ENCODE results near the gene FREY1.

The FREY1 gene

GRCh38 chr11:45894555-45895247 lies 12.4 kb downstream of the FREY1 start:
- DNase-seq (ENCODE audit: low spot score): no peak

GRCh38 chr11:45892856-45893255 lies 14.2 kb downstream of the FREY1 start:
- DNase-seq (ENCODE audit: low spot score): no peak

GRCh38 chr11:45890886-45891550 lies 16.1 kb downstream of the FREY1 start:
- DNase-seq (ENCODE audit: low spot score): no peak

DNA sequence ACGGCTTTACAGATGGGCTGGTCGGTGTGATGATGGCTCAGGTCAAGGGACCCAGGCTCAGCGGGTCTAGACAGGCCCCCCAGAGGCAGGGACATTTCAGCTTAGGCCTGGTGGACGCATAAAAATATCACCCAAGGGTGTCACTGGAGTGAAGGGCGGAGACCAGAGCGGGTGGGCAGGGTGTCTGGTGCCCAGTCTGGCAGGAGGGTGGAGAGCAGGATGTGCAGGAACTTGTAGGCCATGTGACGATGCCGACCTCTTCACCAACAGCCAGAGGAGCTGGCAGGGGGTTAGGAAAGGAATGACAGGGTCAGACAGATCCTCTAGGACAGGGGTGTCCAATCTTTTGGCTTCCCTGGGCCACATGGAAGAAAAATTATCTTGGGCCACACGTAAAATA lies 17.1 kb downstream of the FREY1 start:
- no peak for DNase-seq (ENCODE audit: low spot score)

DNA sequence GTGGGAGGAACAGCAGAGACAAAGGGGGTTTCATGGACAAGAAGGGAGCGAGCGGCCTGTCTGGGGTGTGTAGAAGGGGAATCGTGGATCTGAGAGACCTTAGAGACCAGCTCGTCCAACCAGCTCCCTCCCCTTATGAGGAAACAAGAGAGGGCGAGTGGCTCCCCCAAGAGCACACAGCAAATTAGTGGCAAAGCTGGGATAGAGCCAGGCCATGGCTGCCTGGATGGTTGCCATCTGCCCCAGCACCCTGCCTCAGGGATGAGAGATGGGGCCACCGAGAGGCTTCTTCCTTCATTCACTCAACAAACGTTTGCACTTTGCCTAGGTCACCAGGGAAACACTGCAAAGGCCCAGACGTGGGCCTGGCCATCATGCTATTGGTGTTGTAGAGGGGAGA lies 17.5 kb downstream of the FREY1 start:
- DNase-seq (ENCODE audit: low spot score): no peak

- DNase-seq (ENCODE audit: low spot score): no peak
Observed at GRCh38 chr11:45887587-45887986, 19.5 kb downstream of the FREY1 start.

GRCh38 chr11:45886816-45887520 lies 20.1 kb downstream of the FREY1 start:
- DNase-seq (ENCODE audit: low spot score): no peak

GRCh38 chr11:45885921-45886721 lies 20.9 kb downstream of the FREY1 start:
- DNase-seq (ENCODE audit: low spot score): no peak

DNA sequence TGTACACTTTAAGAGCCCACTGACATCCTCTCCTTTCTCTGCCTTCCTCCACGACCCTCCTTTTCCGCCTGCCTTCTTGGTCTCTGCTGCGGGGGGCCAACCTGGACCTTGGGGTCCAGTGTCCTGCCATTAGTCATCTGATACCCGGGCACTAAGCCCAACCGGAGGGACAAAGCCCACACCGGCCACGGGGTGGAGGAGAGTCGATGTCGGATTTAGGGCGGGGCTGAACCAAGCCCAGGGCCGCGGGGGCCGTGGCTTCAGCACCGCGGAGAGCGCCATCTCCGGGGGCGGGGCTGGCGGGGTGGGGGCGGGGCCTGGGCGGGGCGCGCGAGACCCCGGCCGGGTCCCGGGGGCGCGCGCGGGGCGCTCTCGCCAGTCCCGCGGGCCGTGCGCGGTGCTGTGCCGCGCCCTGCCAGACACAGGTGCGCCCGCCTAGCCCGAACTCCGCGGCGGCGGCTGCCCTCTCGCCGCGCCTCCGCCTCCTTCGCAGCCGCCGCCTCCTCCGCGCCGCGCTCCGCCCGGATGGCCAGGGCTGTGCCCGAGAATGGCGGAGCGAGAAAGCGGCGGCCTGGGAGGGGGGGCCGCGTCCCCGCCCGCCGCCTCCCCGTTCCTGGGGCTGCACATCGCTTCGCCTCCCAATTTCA lies 21.7 kb downstream of the FREY1 start, which contains the start of gene MAPK8IP1:
TSS of gene MAPK8IP1 (plus strand) at position 378 of the 647 bp plus-strand sequence. CDS start at position 548, 170 bp downstream.
- DNase-seq (ENCODE audit: low spot score): peak; percentile 92

DNA sequence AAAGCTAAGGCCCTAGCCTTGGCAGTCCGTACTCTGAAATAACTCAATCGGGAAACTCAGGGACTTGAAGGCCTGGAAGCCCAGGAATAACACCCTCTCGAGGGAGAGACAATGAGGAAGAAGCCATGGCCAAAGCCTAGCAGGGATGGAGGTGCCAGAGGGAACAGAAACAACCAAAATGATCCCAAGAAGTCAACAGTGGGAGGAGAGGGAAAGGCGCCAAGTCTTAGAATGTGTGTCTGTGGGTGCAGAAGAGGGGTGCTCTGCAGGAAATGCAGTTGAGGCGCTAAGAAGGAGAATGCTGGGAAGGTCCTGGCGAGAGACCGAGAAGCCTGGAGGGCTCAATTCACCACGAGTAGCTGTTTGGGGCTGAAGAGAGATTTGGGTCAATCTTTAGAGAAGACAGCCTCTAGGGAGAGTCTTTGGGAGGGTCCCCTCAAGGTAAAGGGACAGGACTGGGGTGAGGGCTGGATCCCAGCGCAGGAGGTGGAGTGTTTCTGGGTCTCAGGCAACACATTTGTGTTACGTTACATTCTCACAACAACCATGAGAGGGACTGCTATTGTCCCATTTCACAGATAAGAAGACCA lies 22.4 kb downstream of the FREY1 start:
- no peak for DNase-seq (ENCODE audit: low spot score)

DNA sequence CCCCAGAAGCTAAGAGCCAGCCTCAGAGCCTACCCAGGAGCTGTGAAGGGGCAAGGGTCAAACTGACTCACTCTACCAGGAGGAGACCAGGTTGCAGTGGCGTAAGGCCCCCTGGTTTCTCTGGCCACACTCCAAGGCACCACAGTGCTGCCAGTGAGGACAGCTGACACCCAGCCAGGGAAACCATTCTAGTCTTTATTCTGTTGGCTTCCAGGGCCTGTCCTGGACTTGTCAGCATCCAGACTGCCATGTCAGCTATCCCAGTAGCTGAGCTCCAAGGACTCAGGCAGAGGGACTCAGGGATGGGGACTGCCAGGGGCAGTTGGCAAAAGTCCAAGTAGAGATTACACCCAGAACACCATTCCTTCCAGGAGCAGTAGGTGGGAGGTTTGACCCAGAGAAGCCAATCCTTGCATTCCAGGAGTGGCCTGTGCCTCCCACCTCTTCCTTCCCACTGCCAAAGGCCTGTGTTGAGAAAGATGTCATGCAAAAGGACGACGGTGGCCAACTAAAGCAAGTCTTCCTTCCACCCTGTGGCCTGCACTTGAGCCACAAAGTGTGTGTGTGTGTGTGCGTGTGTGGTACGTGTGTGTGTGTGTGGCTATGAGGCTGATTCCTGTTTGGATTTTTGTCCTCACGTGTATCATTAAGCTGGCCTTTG lies 25.2 kb downstream of the FREY1 start:
- no peak for DNase-seq (ENCODE audit: low spot score)

GRCh38 chr11:45880772-45881570 lies 26.1 kb downstream of the FREY1 start:
- DNase-seq (ENCODE audit: low spot score): no peak

DNA sequence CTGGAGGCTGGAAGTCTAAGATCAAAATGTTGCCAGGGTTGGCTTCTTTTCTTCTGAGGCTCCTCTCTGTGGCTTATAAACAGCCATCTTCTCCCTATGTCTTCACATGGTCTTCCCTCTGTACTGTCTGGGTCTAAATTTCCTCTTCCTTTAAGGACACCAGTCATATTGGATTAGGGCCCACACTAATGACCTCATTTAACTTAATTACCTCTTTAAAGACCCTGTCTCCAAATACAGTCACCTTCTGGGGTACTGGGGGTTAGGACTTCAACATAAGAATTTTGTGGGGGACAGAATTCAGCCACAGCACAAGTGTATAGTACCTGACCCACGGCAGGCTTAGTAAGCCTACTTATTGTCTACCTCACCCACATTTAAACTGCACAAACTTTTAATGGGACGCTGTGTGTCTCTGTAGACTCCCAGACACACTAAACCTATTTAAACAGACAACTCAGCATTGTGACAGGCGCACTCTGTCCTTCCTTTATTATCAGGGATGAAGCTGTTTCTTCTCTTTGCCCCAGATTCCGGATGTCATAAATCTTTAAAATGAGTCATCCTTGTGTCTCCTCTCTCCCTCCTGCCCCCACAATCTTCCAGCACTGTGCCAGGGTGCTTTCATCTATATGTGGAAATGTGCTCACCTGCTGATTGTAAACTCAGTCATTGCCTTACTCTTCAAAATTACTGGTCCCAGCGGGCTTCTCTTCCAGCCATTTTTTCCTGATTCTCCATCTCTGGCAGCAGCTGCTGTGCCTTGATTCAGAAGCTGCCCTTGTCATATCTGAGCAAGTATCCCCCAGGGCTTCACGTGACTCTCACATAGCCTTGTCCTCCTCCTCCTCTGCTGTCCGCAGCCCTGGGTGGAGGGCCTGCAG lies 27.0 kb downstream of the FREY1 start:
- DNase-seq (ENCODE audit: low spot score): no peak

- DNase-seq (ENCODE audit: low spot score): no peak
Observed at GRCh38 chr11:45877845-45878244, 29.2 kb downstream of the FREY1 start.

DNA sequence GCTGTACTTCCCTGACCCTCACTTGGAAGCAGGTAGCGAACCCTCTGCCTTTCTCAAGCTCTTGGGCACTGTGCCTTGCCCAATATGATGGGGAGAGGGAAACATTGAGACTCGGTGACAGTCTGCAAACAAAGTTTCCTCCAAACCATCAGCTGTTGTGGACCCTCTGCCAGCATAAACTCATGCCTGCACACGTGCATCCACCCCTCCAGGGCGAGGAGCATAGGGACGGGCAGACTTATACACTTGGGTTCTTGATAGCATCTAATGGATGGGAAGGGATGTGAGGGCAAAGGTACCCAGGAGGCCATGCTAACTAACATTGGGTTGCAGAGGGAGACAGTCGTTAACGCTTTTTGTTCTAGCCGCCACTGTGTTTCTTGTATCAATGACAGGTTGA lies 29.9 kb downstream of the FREY1 start:
- no peak for DNase-seq (ENCODE audit: low spot score)

GRCh38 chr11:45876401-45876800 lies 30.7 kb downstream of the FREY1 start:
- no peak for DNase-seq (ENCODE audit: low spot score)

DNA sequence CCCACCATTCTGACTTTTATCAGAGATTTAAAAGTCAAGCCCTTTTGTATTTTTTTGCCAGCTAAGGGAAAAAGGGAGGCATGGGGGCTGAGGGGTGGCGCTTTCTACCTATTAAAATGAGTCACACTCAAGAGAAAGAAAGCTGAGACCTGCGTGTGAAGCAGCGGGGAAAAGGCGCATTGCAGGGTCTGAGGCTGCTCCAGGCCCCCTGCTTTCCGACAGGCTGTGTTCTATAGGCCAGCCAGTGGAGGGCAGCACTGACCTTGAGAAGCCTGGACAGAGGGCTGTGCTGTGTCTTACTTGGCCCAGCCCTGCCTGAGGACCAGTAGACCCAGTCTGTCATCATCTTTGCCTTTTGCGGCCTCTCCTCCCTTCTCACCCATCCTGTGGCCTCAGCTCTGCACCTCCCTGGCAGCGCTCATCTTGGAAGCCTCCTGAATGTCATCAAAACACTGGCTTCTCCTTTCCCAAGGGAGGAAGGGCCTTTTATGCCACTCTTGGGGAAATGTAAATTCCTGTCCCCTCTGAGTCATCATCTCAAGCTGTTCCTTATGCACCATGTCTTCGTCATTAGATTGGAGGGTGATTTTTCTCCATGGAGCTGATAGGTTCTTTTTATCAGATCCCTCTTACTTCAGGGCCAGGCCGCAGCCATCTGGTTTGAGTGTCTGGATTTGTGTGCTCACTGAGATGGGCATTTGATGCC lies 34.3 kb downstream of the FREY1 start:
- peak; percentile 36 for DNase-seq (ENCODE audit: low spot score)

DNA sequence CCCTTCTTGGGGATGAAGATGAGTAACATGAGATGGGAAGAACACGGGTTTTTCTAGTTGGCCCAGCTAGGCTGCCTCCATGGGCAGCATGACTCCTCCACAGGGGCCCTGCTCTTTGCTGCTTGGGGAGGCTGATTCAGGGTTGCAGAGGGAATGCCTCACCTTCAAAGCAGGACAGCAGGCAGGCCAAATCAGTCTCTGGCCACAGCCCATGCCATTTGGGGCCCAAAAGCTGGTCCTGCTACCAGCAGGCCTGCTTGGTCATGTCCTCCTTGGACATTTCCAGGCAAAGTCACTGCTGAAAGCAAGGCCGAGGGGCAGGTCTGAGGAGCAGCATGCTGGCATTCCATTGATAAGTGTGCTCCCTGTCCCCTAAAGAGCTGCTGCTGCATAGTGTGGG lies 35.4 kb downstream of the FREY1 start:
- DNase-seq (ENCODE audit: low spot score): no peak
